KMS-11 (cell line): Measurements from ENCODE around the gene CGB8.
"Not testable (repeated sequence)": the region's sequence is repeated elsewhere in the genome, so short reads cannot be mapped to it uniquely, and the experiment has no call there.

Source experiments
- H2AFZ ChIP-seq: fragments of 200-600 bp; sonication (generic); 2 replicates; pipeline ENCODE4 v1.6.1; 2016; ENCODE audit warnings: antibody characterized with exemption, mixed run types, low read depth
- H3K27ac ChIP-seq: fragments of 200-600 bp; sonication (generic); 2 replicates; pipeline ENCODE4 v1.6.1; 2016; ENCODE audit warnings: mild to moderate bottlenecking, mixed run types
- H3K27me3 ChIP-seq: fragments of 200-600 bp; sonication (generic); 2 replicates; pipeline ENCODE4 v1.6.1; 2017; ENCODE audit warnings: mild to moderate bottlenecking, low read depth, mixed run types, moderate library complexity; ENCODE audit not compliant: insufficient read depth
- H3K36me3 ChIP-seq: fragments of 200-600 bp; sonication (generic); 2 replicates; pipeline ENCODE4 v1.6.1; 2017; ENCODE audit warnings: mild to moderate bottlenecking, mixed run types; ENCODE audit not compliant: insufficient read depth
- H3K4me1 ChIP-seq: fragments of 200-600 bp; sonication (generic); 2 replicates; pipeline ENCODE4 v1.6.1; 2016; ENCODE audit warnings: mild to moderate bottlenecking, low read depth, mixed run types; ENCODE audit not compliant: poor library complexity, severe bottlenecking
- H3K4me2 ChIP-seq: fragments of 200-600 bp; sonication (generic); 2 replicates; pipeline ENCODE4 v1.7.0; 2016; ENCODE audit warnings: mild to moderate bottlenecking, mixed run types
- H3K4me3 ChIP-seq: fragments of 200-600 bp; sonication (generic); IDR thresholded peaks from 2 replicates; pipeline ENCODE4 v1.6.1; 2017; ENCODE audit warnings: low read depth, low read length, mixed read lengths; ENCODE audit not compliant: insufficient read depth
- H3K79me2 ChIP-seq: fragments of 200-600 bp; sonication (generic); 2 replicates; pipeline ENCODE4 v1.6.1; 2016; ENCODE audit warnings: low read depth, mixed run types; ENCODE audit not compliant: insufficient read depth
- H3K9ac ChIP-seq: fragments of 200-600 bp; sonication (generic); 2 replicates; pipeline ENCODE4 v1.6.1; 2016; ENCODE audit warnings: mild to moderate bottlenecking, mixed run types
- H4K20me1 ChIP-seq: fragments of 200-600 bp; sonication (generic); 2 replicates; pipeline ENCODE4 v1.6.1; 2016; ENCODE audit warnings: mild to moderate bottlenecking, mixed run types; ENCODE audit not compliant: insufficient read depth
- TF ChIP-seq, protein P1 (sequence below): fragments of 200-600 bp; sonication (generic); conservative IDR thresholded peaks from 2 replicates; pipeline ENCODE4 v1.6.1; 2017; ENCODE audit warnings: low read depth, mild to moderate bottlenecking, antibody characterized with exemption, low read length, moderate library complexity, mixed read lengths

Gene CGB8

DNA sequence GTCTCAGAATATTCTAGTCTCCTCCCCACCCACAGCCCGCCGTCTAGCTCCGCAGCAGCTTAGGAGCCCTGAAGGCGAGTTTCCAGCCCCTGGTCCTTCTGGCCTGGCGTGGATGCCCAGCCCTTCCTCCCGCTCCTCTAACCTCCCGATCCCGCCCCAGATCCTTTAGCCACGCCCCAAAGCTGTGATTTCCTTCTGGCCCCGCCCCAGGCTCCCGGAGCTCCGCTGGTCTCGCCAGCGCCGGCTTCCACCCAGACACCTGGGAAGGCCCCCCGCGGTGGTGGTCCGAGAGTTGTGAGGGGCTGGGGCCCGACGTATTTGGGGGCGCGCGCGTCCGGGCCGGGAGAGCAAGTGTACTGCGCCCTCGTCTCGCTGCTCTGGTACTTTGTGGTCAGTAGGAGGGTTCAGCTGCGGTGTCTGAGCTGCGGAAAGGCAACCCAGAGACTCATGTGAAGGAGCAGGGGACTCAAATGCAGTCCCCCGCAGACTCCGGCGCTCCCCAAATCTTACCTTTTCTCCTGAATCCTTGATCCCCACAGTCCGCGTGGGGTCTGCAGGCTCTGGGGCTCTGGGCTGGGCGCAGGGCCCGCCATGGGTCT, 8.8 kb upstream of the CGB8 start, which contains the start of gene CGB7:
TSS of gene CGB7 (minus strand) at position 114 of the 599 bp plus-strand sequence. CDS start 2,374 bp downstream, outside the sequence.
- Histone ChIP-seq H3K79me2 (no peaks in the 10 kb centered on the region), H3K4me1 (peaks cover 8% of the 10 kb centered on the region), H3K4me2 (peak within 1 kb of the TSS; percentile 98; the same call in 1 of the 2 replicates), H3K36me3 (no peaks in the 10 kb centered on the region), H2AFZ (peak within 1 kb of the TSS; percentile 98; the same call in 1 of the 2 replicates), H4K20me1 (no peaks in the 10 kb centered on the region), H3K27me3 (peaks cover 87% of the 10 kb centered on the region), H3K27ac (no peak within 1 kb of the TSS), H3K4me3 (no peak within 1 kb of the TSS), H3K9ac (no peak within 1 kb of the TSS)
- TF ChIP-seq, protein P1, sequence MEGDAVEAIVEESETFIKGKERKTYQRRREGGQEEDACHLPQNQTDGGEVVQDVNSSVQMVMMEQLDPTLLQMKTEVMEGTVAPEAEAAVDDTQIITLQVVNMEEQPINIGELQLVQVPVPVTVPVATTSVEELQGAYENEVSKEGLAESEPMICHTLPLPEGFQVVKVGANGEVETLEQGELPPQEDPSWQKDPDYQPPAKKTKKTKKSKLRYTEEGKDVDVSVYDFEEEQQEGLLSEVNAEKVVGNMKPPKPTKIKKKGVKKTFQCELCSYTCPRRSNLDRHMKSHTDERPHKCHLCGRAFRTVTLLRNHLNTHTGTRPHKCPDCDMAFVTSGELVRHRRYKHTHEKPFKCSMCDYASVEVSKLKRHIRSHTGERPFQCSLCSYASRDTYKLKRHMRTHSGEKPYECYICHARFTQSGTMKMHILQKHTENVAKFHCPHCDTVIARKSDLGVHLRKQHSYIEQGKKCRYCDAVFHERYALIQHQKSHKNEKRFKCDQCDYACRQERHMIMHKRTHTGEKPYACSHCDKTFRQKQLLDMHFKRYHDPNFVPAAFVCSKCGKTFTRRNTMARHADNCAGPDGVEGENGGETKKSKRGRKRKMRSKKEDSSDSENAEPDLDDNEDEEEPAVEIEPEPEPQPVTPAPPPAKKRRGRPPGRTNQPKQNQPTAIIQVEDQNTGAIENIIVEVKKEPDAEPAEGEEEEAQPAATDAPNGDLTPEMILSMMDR = no peak

DNA sequence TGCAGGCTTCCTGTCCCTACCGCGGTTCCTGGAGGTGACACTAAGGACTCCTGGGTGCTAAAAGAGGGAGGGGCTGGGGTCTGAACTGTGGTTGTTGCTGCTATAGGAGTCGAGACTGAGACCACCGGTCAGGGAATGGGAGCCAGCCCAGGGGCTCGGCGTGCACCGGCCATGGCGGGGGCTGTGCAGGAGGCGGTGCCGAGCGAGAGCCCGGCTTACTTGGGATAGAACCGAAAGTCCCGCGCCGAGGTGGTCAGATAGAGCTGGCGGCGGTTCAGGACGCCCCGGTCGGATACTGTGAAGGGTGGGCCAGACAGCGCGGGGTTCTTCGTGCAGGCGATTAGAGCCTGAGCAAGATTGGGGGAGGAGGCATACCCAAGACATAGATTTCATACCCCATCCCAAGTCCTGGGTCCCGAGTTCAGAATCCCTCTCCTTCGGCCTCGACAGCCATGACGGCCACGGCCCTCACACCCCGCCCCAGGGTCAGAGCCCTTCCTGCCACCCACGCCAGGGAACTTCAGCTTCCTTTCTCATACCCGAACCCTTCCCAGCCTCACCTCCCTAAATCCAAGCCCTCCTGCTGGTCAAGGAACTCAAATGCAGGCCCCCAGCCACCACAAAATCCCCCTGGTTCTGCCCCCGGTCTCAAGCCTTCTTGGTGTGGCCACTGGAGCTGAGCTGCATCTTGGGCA, 8.1 kb upstream of the CGB8 start:
- not testable (repeated sequence) for H3K4me1 ChIP-seq, H3K36me3 ChIP-seq, H3K27ac ChIP-seq, H4K20me1 ChIP-seq, H3K79me2 ChIP-seq, H3K4me3 ChIP-seq, H2AFZ ChIP-seq, H3K9ac ChIP-seq
- Histone ChIP-seq H3K4me2 (peak overlapping the region; percentile 98; the same call in 1 of the 2 replicates), H3K27me3 (peaks cover 84% of the 10 kb centered on the region)

- no peaks in the 10 kb centered on the region for H3K79me2 ChIP-seq
- no peaks in the 10 kb centered on the region for H4K20me1 ChIP-seq
- no peak overlapping the region for H3K4me3 ChIP-seq
- H3K4me2 ChIP-seq = peak overlapping the region; percentile 98
- peaks cover 84% of the 10 kb centered on the region for H3K27me3 ChIP-seq
- peaks cover 8% of the 10 kb centered on the region for H3K4me1 ChIP-seq
- H3K36me3 ChIP-seq = no peaks in the 10 kb centered on the region
- no peak overlapping the region for H3K27ac ChIP-seq
- TF ChIP-seq, protein P1 = peak; percentile 41; the same call in 1 of the 2 replicates
- no peak overlapping the region for H3K9ac ChIP-seq
- H2AFZ ChIP-seq = peak overlapping the region; percentile 98
Measured at GRCh38 chr19:49056101-49056901, 7.4 kb upstream of the CGB8 start.

DNA sequence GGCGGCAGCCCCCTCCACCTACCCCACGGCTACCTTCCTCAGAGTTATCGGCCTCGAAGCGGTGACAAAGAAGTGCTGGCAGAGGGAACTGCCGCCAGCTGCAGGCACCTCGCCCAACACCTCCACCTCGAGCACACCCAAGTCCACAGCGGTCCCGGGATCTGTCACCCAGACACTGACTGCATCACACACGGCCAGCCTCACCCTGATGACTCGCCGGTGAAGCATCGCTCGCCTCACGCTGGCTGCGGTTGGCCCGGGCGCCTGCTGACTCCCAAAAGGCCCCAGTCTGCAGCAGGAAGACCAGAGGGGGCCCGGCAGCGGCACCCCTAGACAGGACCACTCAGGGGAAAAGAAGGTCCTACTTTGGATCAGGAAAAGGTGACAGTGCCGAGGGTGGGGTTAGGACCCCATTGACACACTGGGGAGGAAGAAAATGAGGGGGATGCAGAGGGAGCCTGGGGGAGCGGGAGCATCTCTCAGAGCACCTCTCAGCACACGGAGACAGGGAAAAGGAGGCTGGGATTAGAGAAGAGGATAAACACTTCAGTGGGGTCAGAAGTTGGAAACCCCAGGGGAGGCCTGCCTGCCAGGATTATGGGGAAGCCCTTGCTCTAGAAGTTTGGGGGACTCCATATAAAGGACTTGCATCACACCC, 1.6 kb upstream of the CGB8 start:
- H3K36me3 ChIP-seq, H3K4me1 ChIP-seq, H3K79me2 ChIP-seq, H3K27ac ChIP-seq, H3K9ac ChIP-seq, H2AFZ ChIP-seq, H3K4me2 ChIP-seq, H3K4me3 ChIP-seq, H4K20me1 ChIP-seq: not testable (repeated sequence)
- H3K27me3 ChIP-seq = peaks cover 52% of the 10 kb centered on the region

GRCh38 chr19:49049834-49050233, 923 bp upstream of the CGB8 start:
- not testable (repeated sequence) for H4K20me1 ChIP-seq, H3K4me1 ChIP-seq, H2AFZ ChIP-seq, H3K79me2 ChIP-seq, H3K4me2 ChIP-seq, H3K4me3 ChIP-seq, H3K9ac ChIP-seq, H3K36me3 ChIP-seq, H3K27ac ChIP-seq
- H3K27me3 ChIP-seq = peaks cover 49% of the 10 kb centered on the region; the same call in 1 of the 2 replicates

DNA sequence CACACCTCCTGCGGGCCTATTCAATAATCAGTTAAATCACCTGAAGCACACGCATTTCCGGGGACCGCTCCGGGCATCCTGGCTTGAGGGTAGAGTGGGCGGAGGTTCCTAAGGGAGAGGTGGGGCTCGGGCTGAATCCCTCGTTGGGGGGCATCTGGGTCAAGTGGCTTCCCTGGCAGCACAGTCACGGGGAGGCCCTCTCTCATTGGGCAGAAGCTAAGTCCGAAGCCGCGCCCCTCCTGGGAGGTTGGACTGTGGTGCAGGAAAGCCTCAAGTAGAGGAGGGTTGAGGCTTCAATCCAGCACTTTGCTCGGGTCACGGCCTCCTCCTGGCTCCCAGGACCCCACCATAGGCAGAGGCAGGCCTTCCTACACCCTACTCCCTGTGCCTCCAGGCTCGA, 5.4 kb downstream of the CGB8 start, which contains the start of gene CGB5:
TSS of gene CGB5 (plus strand) at position 301 of the 400 bp plus-strand sequence. CDS start 362 bp downstream, outside the sequence.
- H3K27ac ChIP-seq, H2AFZ ChIP-seq, H4K20me1 ChIP-seq, H3K9ac ChIP-seq, H3K4me1 ChIP-seq, H3K36me3 ChIP-seq, H3K4me2 ChIP-seq, H3K79me2 ChIP-seq, H3K4me3 ChIP-seq: not testable (repeated sequence)
- peaks cover 46% of the 10 kb centered on the region for H3K27me3 ChIP-seq

DNA sequence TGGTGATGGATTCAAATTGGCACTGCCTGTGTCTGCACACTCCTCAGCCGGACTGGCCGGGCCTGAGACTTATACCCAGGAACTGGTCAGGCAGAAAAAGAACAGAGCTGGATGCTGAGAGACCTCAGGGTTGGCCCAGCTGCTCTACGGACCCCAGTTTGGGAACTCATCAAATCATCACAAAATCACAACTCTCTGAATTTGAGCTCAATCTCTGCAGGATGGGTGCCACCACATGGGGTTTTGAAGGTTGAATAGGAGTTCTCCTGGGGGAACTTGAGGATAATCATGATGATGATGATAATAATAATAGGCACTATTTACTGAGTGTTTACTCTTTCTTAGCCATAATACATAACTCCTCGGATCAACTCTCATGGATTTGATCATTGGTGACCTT, 6.2 kb downstream of the CGB8 start:
- H3K79me2 ChIP-seq, H3K9ac ChIP-seq: not testable (repeated sequence)

More for the DNA sequence above, 6.2 kb downstream of the CGB8 start:
- H4K20me1 ChIP-seq, H2AFZ ChIP-seq, H3K4me3 ChIP-seq, H3K4me1 ChIP-seq, H3K27ac ChIP-seq, H3K36me3 ChIP-seq, H3K4me2 ChIP-seq: not testable (repeated sequence)
- H3K27me3 ChIP-seq = peaks cover 53% of the 10 kb centered on the region
